HFF-Myc (cell line): ENCODE measurements around the gene EIF2AK3.

ENCODE experiments used
- DNase-seq: peaks from one replicate; pipeline ENCODE4 v3.0.0-alpha.2; 2011; ENCODE audit warnings: low read depth; ENCODE audit errors: extremely low read depth
- H3K4me3 ChIP-seq: replicated peaks from 2 replicates; pipeline ENCODE4 v1.5.1; 2011; ENCODE audit warnings: low read depth, mild to moderate bottlenecking, control low read depth, low read length
- CTCF ChIP-seq: IDR thresholded peaks from 2 replicates; pipeline ENCODE4 v1.5.1; 2012; ENCODE audit warnings: mild to moderate bottlenecking, low read depth, low read length, control low read depth; ENCODE audit errors: missing control alignments

Gene EIF2AK3

GRCh38 chr2:88638123-88638650 lies 10.9 kb upstream of the EIF2AK3 start:
- no peak overlapping the region for H3K4me3 ChIP-seq
- no peak for DNase-seq
- TF ChIP-seq CTCF, result no peak

- DNase-seq, result no peak
- H3K4me3 ChIP-seq, result no peak overlapping the region
- no peak for TF ChIP-seq CTCF
Observed at GRCh38 chr2:88637464-88637863, 10.2 kb upstream of the EIF2AK3 start.

DNA sequence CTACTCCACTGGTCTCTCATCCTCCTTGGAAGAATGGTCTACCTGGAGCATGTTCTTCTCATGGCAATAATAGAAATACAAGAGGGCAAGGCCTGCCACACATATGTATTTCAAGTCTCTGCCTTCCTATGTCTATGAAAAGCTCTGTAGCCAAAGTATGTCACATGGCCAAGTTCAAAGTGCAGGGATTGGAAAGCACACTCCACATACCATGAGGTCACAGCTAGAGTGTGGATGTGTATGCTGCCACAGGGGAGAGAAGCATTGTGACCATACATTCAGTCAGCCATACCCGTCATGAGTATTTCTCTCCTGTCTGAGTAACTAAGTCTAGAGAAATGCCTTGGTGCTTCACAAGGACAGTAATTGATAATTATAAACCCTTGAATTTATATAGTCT lies 8.8 kb upstream of the EIF2AK3 start:
- no peak overlapping the region for H3K4me3 ChIP-seq
- no peak for TF ChIP-seq CTCF
- DNase-seq, result no peak

DNA sequence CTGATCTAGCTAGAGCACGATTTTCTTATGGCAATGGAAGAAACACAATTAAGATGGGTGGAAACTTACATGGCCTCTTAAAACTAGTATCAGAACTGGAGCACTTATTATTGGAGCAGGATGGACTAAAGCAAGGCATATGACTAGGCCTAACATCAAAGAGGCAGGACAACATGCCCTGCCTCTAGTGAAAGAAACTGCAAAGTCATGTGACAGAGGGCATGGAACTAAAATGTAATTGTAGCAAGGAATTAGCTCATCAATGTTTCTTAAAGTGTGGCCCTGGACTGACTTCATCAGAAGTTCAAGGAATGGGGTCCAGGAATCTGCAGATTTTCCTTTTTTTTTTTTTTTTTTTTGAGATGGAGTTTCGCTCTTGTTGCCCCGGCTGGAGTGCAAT lies 5.3 kb upstream of the EIF2AK3 start:
- DNase-seq, result no peak
- no peak for TF ChIP-seq CTCF

GRCh38 chr2:88628571-88628939 lies 1.3 kb upstream of the EIF2AK3 start:
- DNase-seq, result no peak
- peak overlapping the region; percentile 89 for H3K4me3 ChIP-seq
- no peak for TF ChIP-seq CTCF

More for the DNA sequence above, 5.3 kb upstream of the EIF2AK3 start:
- H3K4me3 ChIP-seq, result no peak overlapping the region

DNA sequence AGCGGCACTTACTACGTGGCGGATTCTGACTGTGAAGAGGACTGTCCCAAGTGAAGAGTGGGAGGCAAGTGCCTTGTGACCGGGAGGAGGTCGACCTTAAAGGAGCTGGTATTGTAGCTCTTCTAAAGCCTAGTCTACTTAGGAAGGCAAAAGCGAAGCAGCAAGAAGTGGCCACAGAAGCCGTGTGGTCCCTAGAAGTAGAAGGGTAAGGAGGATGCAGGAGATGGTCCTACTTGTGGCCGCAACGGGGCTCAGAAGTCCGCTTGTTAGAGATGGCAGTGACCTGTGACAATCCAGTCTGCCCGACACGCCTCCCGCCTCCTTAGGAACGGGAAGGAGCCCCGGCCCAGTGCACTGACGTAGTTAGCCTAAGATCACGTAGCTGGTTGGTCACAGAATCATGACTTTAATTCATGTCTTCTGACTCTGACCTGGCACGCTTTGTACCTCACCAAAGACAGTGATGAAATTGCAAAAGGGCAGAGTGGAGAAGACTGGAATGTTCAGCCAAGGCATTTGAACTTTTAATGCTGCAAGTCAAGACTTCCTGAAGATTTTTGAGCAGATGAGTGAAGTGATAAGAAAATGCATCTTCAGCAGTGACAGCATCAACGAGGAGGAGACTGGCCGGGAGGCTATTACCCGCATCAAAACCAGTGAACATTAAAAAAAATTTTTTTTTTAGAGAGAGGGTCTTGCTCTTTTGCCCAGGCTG lies 749 bp upstream of the EIF2AK3 start:
- H3K4me3 ChIP-seq, result peak overlapping the region; percentile 89
- no peak for TF ChIP-seq CTCF
- peak; percentile 74 for DNase-seq
